Ishikawa (cell line): ENCODE results near the gene CLPSL1.

Experiments used
- CREB1 ChIP-seq: IDR thresholded peaks from 2 replicates; pipeline ENCODE4 v1.6.1; 2012; ENCODE audit warnings: low read depth
- EP300 ChIP-seq: IDR thresholded peaks from 2 replicates; pipeline ENCODE4 v1.6.1; 2012; ENCODE audit warnings: borderline replicate concordance
- MAX ChIP-seq: IDR thresholded peaks from 2 replicates; pipeline ENCODE4 v1.6.1; 2012
- REST ChIP-seq: IDR thresholded peaks from 2 replicates; pipeline ENCODE4 v1.6.1; 2012; ENCODE audit warnings: low read depth, mild to moderate bottlenecking
- TEAD4 ChIP-seq: IDR thresholded peaks from 2 replicates; pipeline ENCODE4 v1.6.1; 2012

GRCh38 chr6:35794536-35795452 is 14.0 kb downstream of the CLPSL1 start:
- TF ChIP-seq CREB1, result no peak
- no peak for TF ChIP-seq EP300
- no peak for TF ChIP-seq MAX
- no peak for TF ChIP-seq TEAD4
- no peak for TF ChIP-seq REST
